HG03469 (cell line): ENCODE results near the gene GFPT2.

Experiments used
- ATAC-seq: cut with Tn5 transposase; IDR thresholded peaks from one replicate; pipeline ENCODE4 v1.9.1; 2021; ENCODE audit warnings: mild to moderate bottlenecking, moderate library complexity, moderate number of reproducible peaks; ENCODE audit not compliant: unreplicated experiment

GFPT2 gene

GRCh38 chr5:180379355-180380070 is 26.4 kb upstream of the GFPT2 start:
- no peak for ATAC-seq

- no peak for ATAC-seq
Measured at GRCh38 chr5:180378438-180379344, 25.6 kb upstream of the GFPT2 start.

DNA sequence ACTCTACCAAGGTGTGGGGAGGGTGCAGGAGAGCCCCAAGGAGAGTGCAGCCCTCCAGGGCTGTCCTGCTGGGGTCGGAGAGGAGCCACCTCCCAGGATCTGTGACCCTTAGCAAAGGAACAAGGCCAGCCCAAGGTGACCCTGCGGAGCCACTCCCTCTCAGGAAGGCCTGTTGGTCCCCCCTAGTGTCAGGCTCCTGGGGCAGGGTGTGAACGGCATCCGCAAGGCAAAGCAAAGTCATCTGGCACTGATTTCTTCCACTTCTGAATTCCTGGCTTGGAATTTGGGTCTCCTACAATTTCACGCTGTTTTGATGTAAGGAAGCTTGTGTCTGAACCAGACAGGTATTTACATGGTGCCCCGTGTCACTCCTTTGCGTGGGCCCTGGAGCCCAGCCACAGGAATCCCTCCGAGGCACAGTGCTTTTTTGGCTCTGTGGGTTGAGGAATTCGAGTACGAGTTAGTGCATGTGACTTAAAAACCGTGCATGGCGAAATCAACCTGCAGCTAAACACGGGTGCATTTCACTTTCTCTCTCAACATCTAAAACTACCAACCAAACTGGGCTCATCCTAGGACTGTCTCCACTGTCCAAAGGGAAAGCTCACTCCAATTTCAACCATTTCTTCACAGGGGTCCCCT is 24.5 kb upstream of the GFPT2 start:
- ATAC-seq = no peak

DNA sequence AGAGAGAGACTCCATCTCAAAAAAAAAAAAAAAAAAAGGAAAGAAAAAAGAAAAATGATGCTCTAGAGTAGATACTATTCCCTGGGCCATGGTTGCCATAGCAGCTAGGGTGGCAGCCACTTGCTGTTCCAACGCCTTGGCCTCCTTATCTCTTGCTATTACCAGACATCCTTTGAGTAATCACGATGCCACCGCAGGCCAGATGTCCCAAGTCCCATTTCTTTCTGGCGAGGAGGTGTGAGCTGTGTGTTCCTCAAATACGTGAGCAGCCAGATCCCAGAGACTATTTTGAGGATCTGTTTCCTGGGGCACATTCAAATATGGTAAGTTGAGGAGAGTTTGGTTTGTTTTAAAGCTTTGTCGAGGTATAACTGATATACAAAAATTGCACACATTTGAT is 23.4 kb upstream of the GFPT2 start:
- no peak for ATAC-seq

DNA sequence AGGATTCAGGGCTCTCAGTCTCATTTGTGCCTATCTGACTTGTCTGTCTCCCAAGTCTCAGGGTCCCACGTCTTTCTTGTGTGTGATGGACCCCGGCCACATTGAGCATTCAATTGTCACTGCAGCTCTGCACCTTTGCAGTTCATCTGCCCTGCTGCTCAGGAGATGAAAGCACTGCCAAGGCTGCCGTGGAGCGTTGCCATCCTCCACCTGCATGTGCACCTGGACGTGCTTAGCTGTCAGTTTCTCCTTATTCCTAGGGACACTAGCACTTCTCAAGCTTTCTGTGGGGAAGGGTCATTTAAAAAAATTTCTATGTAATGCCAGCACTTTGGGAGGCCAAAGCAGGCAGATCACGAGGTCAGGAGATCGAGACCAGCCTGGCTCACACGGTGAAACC is 22.8 kb upstream of the GFPT2 start:
- no peak for ATAC-seq

DNA sequence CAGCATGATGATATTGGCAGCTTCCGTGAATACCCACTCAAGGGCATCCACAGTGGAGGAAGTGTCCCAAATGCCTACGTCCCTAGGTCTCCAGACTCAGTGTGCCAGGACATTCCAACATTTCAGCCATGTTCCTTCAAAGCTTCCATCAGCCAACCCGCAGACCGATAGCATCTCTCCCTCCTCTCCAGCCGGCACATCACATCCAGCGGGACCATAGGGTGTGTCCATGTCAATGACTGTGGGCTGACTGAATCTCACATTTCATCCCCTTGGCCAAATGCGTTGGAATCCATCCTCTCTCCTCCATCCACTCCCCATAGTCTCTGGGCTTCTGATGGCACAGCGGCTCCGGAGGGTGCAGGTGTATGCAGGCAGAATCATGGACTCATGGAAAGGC is 22.2 kb upstream of the GFPT2 start:
- ATAC-seq = no peak

DNA sequence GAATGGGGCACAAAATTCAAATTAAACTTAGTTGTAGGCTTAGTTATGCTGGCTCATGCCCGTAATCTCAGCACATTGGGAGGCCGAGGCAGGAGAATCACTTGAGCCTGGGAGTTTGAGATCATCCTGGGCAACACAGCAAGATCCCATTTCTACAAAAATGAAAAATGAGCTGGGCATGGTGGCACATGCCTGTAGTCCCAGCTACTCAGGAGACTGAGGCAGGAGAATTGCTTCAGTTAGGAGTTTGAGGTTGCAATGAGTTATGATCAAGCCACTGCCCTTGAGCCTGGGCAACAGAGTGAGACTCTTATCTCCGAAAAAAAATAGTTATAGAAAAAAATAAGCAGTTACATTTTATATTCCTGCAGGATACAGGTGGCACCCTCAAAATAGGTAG is 20.7 kb upstream of the GFPT2 start:
- no peak for ATAC-seq

GRCh38 chr5:180373454-180373853 is 20.3 kb upstream of the GFPT2 start:
- ATAC-seq = no peak

- no peak for ATAC-seq
Measured at GRCh38 chr5:180371949-180372348, 18.8 kb upstream of the GFPT2 start.

GRCh38 chr5:180370861-180371641 is 17.9 kb upstream of the GFPT2 start:
- ATAC-seq = no peak

- no peak for ATAC-seq
Measured at GRCh38 chr5:180367991-180368390, 14.9 kb upstream of the GFPT2 start.

- no peak for ATAC-seq
Measured at GRCh38 chr5:180367300-180367699, 14.2 kb upstream of the GFPT2 start.

- no peak for ATAC-seq
Measured at GRCh38 chr5:180366326-180366725, 13.2 kb upstream of the GFPT2 start.

GRCh38 chr5:180365829-180366228 is 12.7 kb upstream of the GFPT2 start:
- ATAC-seq = no peak

DNA sequence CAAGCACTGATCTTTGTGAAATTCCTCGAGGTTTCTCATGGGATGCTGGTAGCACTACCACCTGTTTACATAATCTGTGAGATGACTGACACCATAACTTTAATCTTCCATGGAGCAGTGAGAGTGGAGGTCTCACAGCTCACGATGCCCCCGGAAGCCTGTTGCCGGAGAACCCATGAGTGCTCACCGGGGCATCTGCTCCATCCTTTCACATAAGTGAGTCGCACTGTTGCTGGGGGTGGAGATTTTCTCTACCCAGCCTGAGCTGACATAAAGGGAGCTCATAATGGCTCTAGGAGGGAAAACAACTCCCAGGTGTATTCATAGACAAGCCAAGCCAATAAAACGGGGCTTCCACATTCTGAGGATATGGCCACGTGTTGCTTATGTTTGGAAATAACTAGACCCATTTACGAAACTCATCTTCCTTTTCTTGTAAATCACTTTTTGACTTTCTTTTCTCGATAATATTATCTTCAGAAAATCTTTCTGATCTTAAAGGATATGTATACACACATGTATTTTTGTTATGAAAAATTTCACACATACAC is 11.2 kb upstream of the GFPT2 start:
- no peak for ATAC-seq

DNA sequence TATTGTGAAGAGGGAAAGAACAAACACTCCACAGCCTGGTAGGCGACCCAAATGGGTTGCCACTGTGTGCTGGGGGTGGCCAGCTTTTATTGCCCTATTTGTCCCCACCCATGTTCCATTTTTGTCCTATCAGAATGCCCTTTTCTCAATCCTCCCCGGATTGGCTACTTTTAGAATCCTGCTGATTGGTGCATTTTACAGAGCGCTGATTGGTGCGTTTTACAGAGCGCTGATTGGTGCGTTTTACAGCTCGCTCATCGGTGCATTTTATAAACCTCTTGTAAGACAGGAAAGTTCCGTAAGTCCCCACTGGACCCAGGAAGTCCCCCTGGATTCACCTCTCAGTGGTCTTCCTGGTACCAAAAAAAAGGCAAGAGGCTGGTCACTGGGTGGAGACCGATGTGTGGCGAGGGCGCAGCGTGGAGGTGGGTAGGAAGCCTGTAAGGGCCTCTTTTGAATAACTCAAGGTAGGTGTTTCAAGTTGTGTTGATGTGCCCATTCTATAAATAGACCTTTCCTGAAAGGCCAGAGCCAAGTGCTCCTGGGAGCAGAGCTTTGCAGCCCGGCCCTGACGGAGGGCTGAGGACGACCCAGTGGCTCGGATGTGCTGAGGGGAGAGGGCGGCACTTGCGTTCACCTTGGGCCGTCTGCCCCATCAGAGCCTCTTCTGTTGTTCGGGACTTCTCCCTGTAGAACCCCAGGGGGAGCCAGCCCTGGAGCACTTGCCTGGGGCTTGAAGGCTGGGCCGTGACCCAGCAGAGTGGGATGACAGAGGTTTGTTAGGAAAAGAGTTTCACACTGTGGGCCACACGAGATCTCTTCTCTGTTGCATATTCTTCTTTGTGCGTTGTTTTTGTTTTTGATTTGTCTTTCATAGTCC is 7.2 kb upstream of the GFPT2 start:
- no peak for ATAC-seq

DNA sequence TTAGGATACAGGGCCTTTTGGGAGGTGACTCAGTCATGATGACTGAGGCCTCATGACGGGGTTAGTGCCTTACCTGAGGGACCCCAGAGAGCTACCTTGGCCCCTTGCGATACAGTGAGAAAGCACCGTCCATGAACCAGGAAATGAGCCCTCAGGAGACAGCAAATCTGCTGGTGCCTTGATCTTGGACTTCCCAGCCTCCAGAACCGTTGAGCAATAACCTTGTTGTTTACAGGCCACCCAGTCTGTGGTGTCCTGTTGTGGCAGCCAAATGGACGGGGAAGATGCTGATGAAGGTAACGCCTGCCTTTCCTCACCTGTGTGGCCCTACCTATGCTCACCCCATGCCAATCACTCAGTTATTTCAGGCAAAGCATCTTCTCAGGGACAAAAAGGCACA is 5.6 kb upstream of the GFPT2 start:
- no peak for ATAC-seq

DNA sequence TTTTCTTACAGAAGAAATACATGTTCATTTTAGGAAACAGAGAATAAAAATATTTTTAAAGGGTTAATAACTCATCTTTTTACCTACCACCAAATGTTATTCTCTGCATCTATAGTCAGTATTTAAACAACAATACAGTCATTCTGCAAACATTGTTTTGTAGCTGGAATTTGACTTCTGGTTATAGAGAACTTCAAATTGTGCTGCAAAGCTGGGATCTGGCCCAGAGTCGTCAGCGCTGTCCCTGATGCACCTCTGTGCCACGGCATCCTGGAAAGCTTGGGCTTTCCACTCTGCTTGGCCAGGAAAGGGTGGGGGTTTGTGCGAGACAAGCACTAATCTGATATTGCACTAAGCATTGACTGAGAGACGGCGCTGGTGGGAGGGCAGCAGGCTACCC is 5.0 kb upstream of the GFPT2 start:
- ATAC-seq = no peak

DNA sequence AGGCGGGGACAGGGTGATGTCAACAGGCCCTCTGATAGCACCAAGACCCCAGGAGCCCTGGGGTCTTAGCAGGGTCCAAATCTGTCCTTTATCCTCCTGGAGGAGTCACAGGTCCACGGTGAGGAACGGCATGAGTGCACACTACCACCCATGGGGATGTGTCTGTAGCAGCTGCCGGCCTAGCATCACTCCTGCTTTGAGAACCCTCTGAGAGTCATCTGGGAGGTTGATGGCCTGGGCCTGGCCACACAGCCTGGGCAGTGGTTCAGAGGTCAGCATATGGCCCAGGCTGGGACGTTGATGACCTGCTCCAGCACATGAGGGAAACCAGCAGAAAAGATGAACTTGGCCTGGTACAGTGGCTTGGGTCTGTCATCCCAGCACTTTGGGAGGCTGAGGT is 1.8 kb upstream of the GFPT2 start:
- no peak for ATAC-seq

DNA sequence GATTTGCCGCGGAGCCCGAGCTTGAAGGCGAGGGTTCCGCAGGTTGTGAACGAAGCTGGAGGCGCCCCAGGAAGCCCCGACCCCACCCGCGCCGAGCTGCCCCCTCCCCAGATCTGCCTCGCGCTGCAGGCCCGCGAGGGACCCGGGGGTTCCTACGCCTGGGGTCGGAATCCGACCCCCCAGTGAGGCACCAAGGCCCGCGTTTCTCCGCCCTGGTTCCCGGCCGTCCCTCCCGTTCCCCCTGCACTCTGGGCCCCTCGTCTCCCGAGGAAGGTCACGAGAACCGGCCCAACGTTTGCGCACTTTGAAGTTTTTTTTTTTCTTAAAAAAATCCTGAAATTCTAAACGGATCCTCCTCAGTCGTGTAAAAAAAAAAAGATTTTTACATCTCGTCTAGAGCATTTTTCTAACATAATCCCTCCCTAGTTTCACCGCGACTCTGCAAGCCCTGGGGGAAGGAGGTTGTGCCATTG is 880 bp upstream of the GFPT2 start:
- ATAC-seq = no peak
